AG09309 (cell line): Measurements from ENCODE around the gene ANKRD28.
"Not testable (repeated sequence)": the region's sequence is repeated elsewhere in the genome, so short reads cannot be mapped to it uniquely, and the experiment has no call there.

Source experiments
- DNase-seq: peaks from one replicate; pipeline ENCODE4 v3.0.0-alpha.2; 2010; ENCODE audit warnings: low read depth
- H3K4me3 ChIP-seq: 2 replicates; pipeline ENCODE4 v1.5.1; 2011; ENCODE audit warnings: mild to moderate bottlenecking, low read depth, low read length, moderate library complexity; ENCODE audit not compliant: control insufficient read depth
- CTCF ChIP-seq: IDR thresholded peaks from 2 replicates; pipeline ENCODE4 v1.5.1; 2011; ENCODE audit warnings: mild to moderate bottlenecking, low read depth, low read length, inconsistent platforms; ENCODE audit not compliant: insufficient read depth, control insufficient read depth; ENCODE audit errors: missing control alignments

ANKRD28 gene

GRCh38 chr3:15797642-15798303, at the start of gene ANKRD28:
Gene ANKRD28 (minus strand): TSS chr3:15797979. CDS start chr3:15796521, 1,458 bp downstream.
- TF ChIP-seq CTCF, result peak; percentile 10
- H3K4me3 ChIP-seq, result peak within 1 kb of the TSS; percentile 41
- DNase-seq, result peak; percentile 94

GRCh38 chr3:15847239-15847638, 49.5 kb upstream of the ANKRD28 start:
- TF ChIP-seq CTCF, result no peak
- no peak for DNase-seq
- H3K4me3 ChIP-seq, result no peak overlapping the region

GRCh38 chr3:15846606-15847005, 48.8 kb upstream of the ANKRD28 start:
- no peak for TF ChIP-seq CTCF
- no peak overlapping the region for H3K4me3 ChIP-seq
- no peak for DNase-seq

GRCh38 chr3:15845475-15845874, 47.7 kb upstream of the ANKRD28 start:
- no peak overlapping the region for H3K4me3 ChIP-seq
- TF ChIP-seq CTCF, result no peak
- no peak for DNase-seq

GRCh38 chr3:15844889-15845288, 47.1 kb upstream of the ANKRD28 start:
- DNase-seq, result no peak
- TF ChIP-seq CTCF, result no peak
- H3K4me3 ChIP-seq, result no peak overlapping the region

- not testable (repeated sequence) for H3K4me3 ChIP-seq, DNase-seq
Observed at GRCh38 chr3:15841091-15841973, 43.6 kb upstream of the ANKRD28 start.

GRCh38 chr3:15839568-15839967, 41.8 kb upstream of the ANKRD28 start:
- DNase-seq, result no peak
- TF ChIP-seq CTCF, result no peak
- H3K4me3 ChIP-seq, result no peak overlapping the region
